Peyer's patch (tissue), 4 donors: ENCODE measurements around the gene LRRC25.

Experiments used
- POLR2A ChIP-seq, 2 donors: fragments of 450-650 bp; IDR thresholded peaks; one replicate each; pipeline ENCODE4 v1.5.1; 2017; ENCODE audit warnings: antibody characterized with exemption in 2 of 2, mild to moderate bottlenecking in 2 of 2, moderate library complexity in 2 of 2
- TF ChIP-seq, protein P1 (sequence below), 6 experiments: fragments of 450-650 bp in 4 of 6; fragments of 200-600 bp in 2 of 6; sonication (generic) in 1 of 6; IDR thresholded peaks; one replicate each; pipeline ENCODE4 v1.5.1; 2017 to 2019; ENCODE audit warnings: antibody characterized with exemption in 6 of 6, mild to moderate bottlenecking in 3 of 6, moderate library complexity in 1 of 6

DNA sequence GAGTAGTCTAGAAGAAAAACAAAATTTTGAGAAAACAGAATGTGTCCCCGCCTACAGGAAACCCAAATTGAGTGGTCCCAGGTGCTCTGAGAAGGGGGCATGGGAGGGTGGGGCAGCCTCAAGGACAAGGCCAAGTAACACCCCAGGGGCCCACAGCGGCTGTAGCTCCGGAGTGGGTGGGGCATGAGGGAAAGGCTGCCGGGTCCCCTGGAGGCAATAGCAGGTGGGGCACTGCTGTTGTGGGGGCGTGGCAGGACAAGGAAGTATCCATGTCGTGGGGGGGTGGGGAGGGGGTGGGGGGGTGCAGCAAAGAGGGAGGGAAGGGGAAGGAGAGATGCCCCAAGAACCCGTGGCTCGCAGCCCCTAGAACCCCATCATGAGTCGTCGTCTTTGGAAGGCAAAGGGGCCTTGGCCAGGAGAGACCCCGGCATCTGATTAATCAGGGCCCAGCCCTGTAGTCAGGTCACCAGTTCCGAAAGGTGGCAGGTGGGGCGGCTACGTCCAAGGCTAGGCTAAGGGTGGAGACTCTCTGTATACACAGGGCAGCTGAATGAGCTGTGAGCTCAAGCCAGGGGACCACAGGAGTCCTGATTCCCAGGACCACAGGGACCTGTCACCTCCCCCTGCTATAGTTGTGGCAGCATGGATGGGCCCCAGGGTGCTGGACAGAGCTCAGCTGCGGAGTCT is 48.0 kb upstream of the LRRC25 start:
- TF ChIP-seq, protein P1, sequence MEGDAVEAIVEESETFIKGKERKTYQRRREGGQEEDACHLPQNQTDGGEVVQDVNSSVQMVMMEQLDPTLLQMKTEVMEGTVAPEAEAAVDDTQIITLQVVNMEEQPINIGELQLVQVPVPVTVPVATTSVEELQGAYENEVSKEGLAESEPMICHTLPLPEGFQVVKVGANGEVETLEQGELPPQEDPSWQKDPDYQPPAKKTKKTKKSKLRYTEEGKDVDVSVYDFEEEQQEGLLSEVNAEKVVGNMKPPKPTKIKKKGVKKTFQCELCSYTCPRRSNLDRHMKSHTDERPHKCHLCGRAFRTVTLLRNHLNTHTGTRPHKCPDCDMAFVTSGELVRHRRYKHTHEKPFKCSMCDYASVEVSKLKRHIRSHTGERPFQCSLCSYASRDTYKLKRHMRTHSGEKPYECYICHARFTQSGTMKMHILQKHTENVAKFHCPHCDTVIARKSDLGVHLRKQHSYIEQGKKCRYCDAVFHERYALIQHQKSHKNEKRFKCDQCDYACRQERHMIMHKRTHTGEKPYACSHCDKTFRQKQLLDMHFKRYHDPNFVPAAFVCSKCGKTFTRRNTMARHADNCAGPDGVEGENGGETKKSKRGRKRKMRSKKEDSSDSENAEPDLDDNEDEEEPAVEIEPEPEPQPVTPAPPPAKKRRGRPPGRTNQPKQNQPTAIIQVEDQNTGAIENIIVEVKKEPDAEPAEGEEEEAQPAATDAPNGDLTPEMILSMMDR (IDR thresholded peaks at IDR 0.05), result no peak
- no peak for TF ChIP-seq POLR2A (IDR thresholded peaks at IDR 0.05)
